Coronary artery (tissue), 2 donors: ENCODE results near the gene PAK4.
"Not testable (repeated sequence)": the region's sequence is repeated elsewhere in the genome, so short reads cannot be mapped to it uniquely, and the experiment has no call there.

Experiments used
- DNase-seq: peaks from one replicate; pipeline ENCODE4 v3.0.0-alpha.2; 2017; ENCODE audit warnings: low spot score
- H3K27ac ChIP-seq, 2 donors: fragments of 200-600 bp; sonication (generic); one replicate each; pipeline ENCODE4 v1.5.1; 2016 to 2019
- H3K4me3 ChIP-seq: fragments of 200-600 bp; sonication (generic); 2 replicates; pipeline ENCODE4 v1.5.1; 2016; ENCODE audit warnings: mild to moderate bottlenecking, moderate library complexity
- CTCF ChIP-seq: fragments of 200-600 bp; sonication (generic); IDR thresholded peaks from one replicate; pipeline ENCODE4 v1.5.1; 2019; ENCODE audit warnings: antibody characterized with exemption

Gene PAK4

GRCh38 chr19:39090881-39091280 is 34.7 kb upstream of the PAK4 start:
- no peak overlapping the region for H3K27ac ChIP-seq
- no peak for TF ChIP-seq CTCF
- no peak overlapping the region for H3K4me3 ChIP-seq
- DNase-seq: no peak

GRCh38 chr19:39095799-39096540 is 29.6 kb upstream of the PAK4 start:
- H3K4me3 ChIP-seq, DNase-seq, H3K27ac ChIP-seq: not testable (repeated sequence)

- no peak for DNase-seq
- Histone ChIP-seq H3K4me3 (no peak overlapping the region), H3K27ac (no peak overlapping the region)
- no peak for TF ChIP-seq CTCF
These were observed 28.3 kb upstream of the PAK4 start for GRCh38 chr19:39097299-39097698.

- no peak for DNase-seq
- no peak for TF ChIP-seq CTCF
- H3K27ac ChIP-seq: no peak overlapping the region
- H3K4me3 ChIP-seq: no peak overlapping the region
These were observed 27.9 kb upstream of the PAK4 start for GRCh38 chr19:39097721-39098120.

- no peak overlapping the region for H3K27ac ChIP-seq
- no peak overlapping the region for H3K4me3 ChIP-seq
- TF ChIP-seq CTCF: no peak
- DNase-seq: no peak
These were observed 27.0 kb upstream of the PAK4 start for GRCh38 chr19:39098365-39099269.

GRCh38 chr19:39099341-39099740 is 26.2 kb upstream of the PAK4 start:
- TF ChIP-seq CTCF: no peak
- no peak overlapping the region for H3K27ac ChIP-seq
- H3K4me3 ChIP-seq: no peak overlapping the region
- no peak for DNase-seq

GRCh38 chr19:39100500-39101166 is 25.0 kb upstream of the PAK4 start:
- Histone ChIP-seq H3K4me3 (no peak overlapping the region), H3K27ac (no peak overlapping the region)
- DNase-seq: no peak
- no peak for TF ChIP-seq CTCF
